B cell (primary cell): ENCODE measurements around the gene SLC24A4. TPM values are rescaled to one million over a fixed set of nuclear protein-coding genes. Genes with fewer than 3 reads are reported as not detected.

ENCODE experiments used
- ATAC-seq: fragments of 200-7000 bp; cut with Tn5 transposase; one replicate; pipeline ENCODE4 v1.10.0; 2021; ENCODE audit warnings: low read depth, mild to moderate bottlenecking, moderate number of reproducible peaks, moderate library complexity
- CTCF ChIA-PET: fragments of 350-600 bp; sonication (Branson Sonifier 250); formaldehyde crosslinking; loops from one replicate; lab custom pipeline; 2021; ENCODE audit warnings: antibody characterized with exemption, inconsistent platforms; lab: Charles Lee
- POLR2A ChIA-PET: fragments of 350-600 bp; sonication (Branson Sonifier 250); formaldehyde crosslinking; loops from one replicate; lab custom pipeline; 2021; ENCODE audit warnings: antibody characterized with exemption; lab: Charles Lee
- DNase-seq: peaks from one replicate; pipeline ENCODE4 v3.0.0; 2013
- H2AFZ ChIP-seq: 2 replicates; pipeline ENCODE4 v1.6.1; 2012; ENCODE audit warnings: mild to moderate bottlenecking, low read depth, low read length; ENCODE audit not compliant: insufficient read depth, poor library complexity, severe bottlenecking
- H3K27ac ChIP-seq, 2 donors: 1 replicate in 1 of 2; 2 replicates in 1 of 2; pipeline ENCODE4 v1.5.1; 2012 to 2013; ENCODE audit warnings: low read length in 2 of 2, mild to moderate bottlenecking in 2 of 2, moderate library complexity in 1 of 2
- H3K27me3 ChIP-seq, 4 experiments: fragments of 200-600 bp in 1 of 4; sonication (generic) in 1 of 4; replicated peaks in 1 of 4; 1 replicate in 2 of 4; 2 replicates in 2 of 4; pipeline versions ENCODE4 v1.6.1 to v1.7.0; 2013 to 2016; ENCODE audit warnings: low read length in 3 of 4, mild to moderate bottlenecking in 2 of 4, mixed read lengths in 1 of 4, moderate library complexity in 1 of 4; ENCODE audit not compliant: insufficient read depth in 4 of 4, control insufficient read depth in 3 of 4; ENCODE audit errors: control extremely low read depth in 1 of 4
- H3K36me3 ChIP-seq, 2 experiments: replicated peaks in 1 of 2; 1 replicate in 1 of 2; 2 replicates in 1 of 2; pipeline versions ENCODE4 v1.6.1 to v1.7.1; 2013; ENCODE audit warnings: low read length in 1 of 2; ENCODE audit not compliant: insufficient read depth in 2 of 2, control insufficient read depth in 1 of 2; ENCODE audit errors: control extremely low read depth in 1 of 2, extremely low read depth in 1 of 2
- H3K4me1 ChIP-seq, 2 donors: fragments of 200-600 bp in 1 of 2; sonication (generic) in 1 of 2; 1 replicate in 1 of 2; 2 replicates in 1 of 2; pipeline versions ENCODE4 v1.5.1 to v1.6.1; 2013 to 2017; ENCODE audit warnings: low read length in 2 of 2; ENCODE audit not compliant: control insufficient read depth in 2 of 2, insufficient read depth in 2 of 2
- H3K4me2 ChIP-seq: replicated peaks from 2 replicates; pipeline ENCODE3; 2012; ENCODE audit warnings: mild to moderate bottlenecking, low read depth, low read length; ENCODE audit not compliant: poor library complexity, severe bottlenecking
- H3K4me3 ChIP-seq, 5 experiments: fragments of 200-600 bp in 1 of 5; sonication (generic) in 1 of 5; 1 replicate in 3 of 5; 2 replicates in 2 of 5; pipeline versions ENCODE4 v1.5.1 to v1.7.0; 2011 to 2016; ENCODE audit warnings: low read length in 4 of 5, mild to moderate bottlenecking in 4 of 5, low read depth in 2 of 5, control low read depth in 1 of 5, moderate library complexity in 1 of 5; ENCODE audit not compliant: insufficient read depth in 1 of 5; ENCODE audit errors: control extremely low read depth in 1 of 5, extremely low read depth in 1 of 5
- H3K79me2 ChIP-seq: fragments of 200-600 bp; sonication (generic); one replicate; pipeline ENCODE4 v1.6.0; 2016; ENCODE audit warnings: low read length; ENCODE audit not compliant: control insufficient read depth, insufficient read depth
- H3K9ac ChIP-seq: fragments of 200-600 bp; sonication (generic); 2 replicates; pipeline ENCODE4 v1.6.1; 2017; ENCODE audit warnings: mild to moderate bottlenecking, low read length, moderate library complexity
- H3K9me3 ChIP-seq, 3 donors: one replicate each; pipeline versions ENCODE4 v1.6.1 to v1.7.1; 2013; ENCODE audit warnings: low read length in 2 of 3; ENCODE audit not compliant: control insufficient read depth in 2 of 3, insufficient read depth in 1 of 3; ENCODE audit errors: control extremely low read depth in 1 of 3
- H4K20me1 ChIP-seq: 2 replicates; pipeline ENCODE4 v1.6.0; 2012; ENCODE audit warnings: mild to moderate bottlenecking, low read length; ENCODE audit not compliant: insufficient read depth, control insufficient read depth, poor library complexity, severe bottlenecking
- H3K27ac Mint-ChIP-seq: one replicate; pipeline ENCODE4 v1.8.0; 2021; ENCODE audit warnings: mixed read lengths
- H3K27me3 Mint-ChIP-seq: one replicate; pipeline ENCODE4 v1.8.0; 2021; ENCODE audit warnings: mixed read lengths
- H3K4me1 Mint-ChIP-seq: one replicate; pipeline ENCODE4 v1.8.0; 2021; ENCODE audit warnings: mixed read lengths
- H3K4me3 Mint-ChIP-seq: one replicate; pipeline ENCODE4 v1.8.0; 2021; ENCODE audit warnings: mixed read lengths
- H3K9me3 Mint-ChIP-seq: one replicate; pipeline ENCODE4 v1.8.0; 2022; ENCODE audit warnings: mixed read lengths; ENCODE audit not compliant: insufficient read depth
- CTCF ChIP-seq: fragments of 200-600 bp; IDR thresholded peaks from one replicate; pipeline ENCODE4 v1.8.0; 2022; ENCODE audit warnings: antibody characterized with exemption, mild to moderate bottlenecking
- EZH2 ChIP-seq: IDR thresholded peaks from 2 replicates; pipeline ENCODE4 v1.6.1; 2012; ENCODE audit warnings: borderline replicate concordance, low read depth, mild to moderate bottlenecking, moderate library complexity, low read length; ENCODE audit not compliant: insufficient read depth, poor library complexity, severe bottlenecking
- WGBS: methylation state at CpG from one replicate; pipeline ENCODE4 v1.1.5; 2013; ENCODE audit warnings: missing lambda C conversion rate; ENCODE audit not compliant: insufficient coverage; 5-methylcytosine and 5-hydroxymethylcytosine counted together
- intact Hi-C: fragments of 100-400 bp; cut with micrococcal nuclease; formaldehyde crosslinking; loops from one replicate; pipeline ENCODE4 v1.10.0; 2022
- polyA plus RNA-seq: library from polyadenylated mRNA; depleted of rRNA; stranded (reverse); fragments of >200 nt; gene quantifications from 2 replicates; pipeline ENCODE4 v1.2.3, GENCODE V29; 2012
- total RNA-seq, 2 donors: library from RNA; stranded (reverse); fragments of 120-200 nt in 1 of 2; gene quantifications; 1 replicate in 1 of 2; 2 replicates in 1 of 2; pipeline versions ENCODE4 v1.2.3 to v1.2.4, GENCODE V29; 2013 to 2022

The SLC24A4 gene
- total and polyA plus RNA-seq, 2 donors (not counting 1 experiment from before 2014, with no cell fraction given), result 0.19 TPM; not detected in 1

GRCh38 chr14:92497391-92497790 lies 174.4 kb downstream of the SLC24A4 start:
- CTCF ChIA-PET, result interaction anchor here (0.8 kb wide), 1 partner anchor 501 kb away, joined by 3 read pairs; no protein-coding TSS in a partner anchor
- Mint-ChIP-seq H3K4me3 (no peak overlapping the region), H3K27me3 (peaks cover 7% of the 10 kb centered on the region), H3K9me3 (no peaks in the 10 kb centered on the region), H3K4me1 (peaks cover 4% of the 10 kb centered on the region), H3K27ac (no peak overlapping the region)
- H3K9ac ChIP-seq, result no peak overlapping the region
- intact Hi-C loops, result no loop called here
- WGBS, result 100% methylated on average over 5 of the region's 8 CpGs
- TF ChIP-seq EZH2 (no peak), CTCF (no peak)
- H3K79me2 ChIP-seq, result no peaks in the 10 kb centered on the region
- no peaks in the 10 kb centered on the region for H3K36me3 ChIP-seq
- no peaks in the 10 kb centered on the region for H3K27me3 ChIP-seq
- H2AFZ ChIP-seq, result no peak overlapping the region
- H4K20me1 ChIP-seq, result no peaks in the 10 kb centered on the region
- H3K9me3 ChIP-seq, result no peaks in the 10 kb centered on the region
- DNase-seq (no peak), ATAC-seq (no peak)
- no peak overlapping the region for H3K4me2 ChIP-seq
- H3K4me3 ChIP-seq, result no peak overlapping the region
- peaks cover 0 to 4% of the 10 kb centered on the region in 2 donors for H3K4me1 ChIP-seq
- POLR2A ChIA-PET, result no interaction called here
- no peak overlapping the region for H3K27ac ChIP-seq

- Histone ChIP-seq H3K4me1 (peaks cover 0 to 8% of the 10 kb centered on the region in 2 donors), H2AFZ (no peak overlapping the region), H3K27ac (no peak overlapping the region), H3K27me3 (no peaks in the 10 kb centered on the region), H3K36me3 (no peaks in the 10 kb centered on the region), H3K4me3 (no peak overlapping the region), H3K9me3 (no peaks in the 10 kb centered on the region), H3K4me2 (no peak overlapping the region), H4K20me1 (no peaks in the 10 kb centered on the region), H3K9ac (no peak overlapping the region), H3K79me2 (no peaks in the 10 kb centered on the region)
- POLR2A ChIA-PET, result no interaction called here
- 93% methylated on average over 3 of the region's 3 CpGs for WGBS
- ATAC-seq (no peak), DNase-seq (no peak)
- CTCF ChIA-PET, result interaction anchor here (0.7 kb wide), 1 partner anchor 23 kb away, joined by 3 read pairs; no protein-coding TSS in a partner anchor
- Mint-ChIP-seq H3K27ac (no peak overlapping the region), H3K4me3 (no peak overlapping the region), H3K27me3 (no peaks in the 10 kb centered on the region), H3K4me1 (peaks cover 10% of the 10 kb centered on the region), H3K9me3 (no peaks in the 10 kb centered on the region)
- intact Hi-C loops, result no loop called here
- TF ChIP-seq EZH2, result no peak
- TF ChIP-seq CTCF, result no peak
Measured at GRCh38 chr14:92499234-92499633, 176.3 kb downstream of the SLC24A4 start.
